ENCODE measurements around the gene ZNF366. TPM values are rescaled to one million over a fixed set of nuclear protein-coding genes. Genes with fewer than 3 reads are reported as not detected.

Gene ZNF366
- polyA plus RNA-seq, 2 of the 4 experiments (the other 2 are of a cell fraction) = not detected

DNA sequence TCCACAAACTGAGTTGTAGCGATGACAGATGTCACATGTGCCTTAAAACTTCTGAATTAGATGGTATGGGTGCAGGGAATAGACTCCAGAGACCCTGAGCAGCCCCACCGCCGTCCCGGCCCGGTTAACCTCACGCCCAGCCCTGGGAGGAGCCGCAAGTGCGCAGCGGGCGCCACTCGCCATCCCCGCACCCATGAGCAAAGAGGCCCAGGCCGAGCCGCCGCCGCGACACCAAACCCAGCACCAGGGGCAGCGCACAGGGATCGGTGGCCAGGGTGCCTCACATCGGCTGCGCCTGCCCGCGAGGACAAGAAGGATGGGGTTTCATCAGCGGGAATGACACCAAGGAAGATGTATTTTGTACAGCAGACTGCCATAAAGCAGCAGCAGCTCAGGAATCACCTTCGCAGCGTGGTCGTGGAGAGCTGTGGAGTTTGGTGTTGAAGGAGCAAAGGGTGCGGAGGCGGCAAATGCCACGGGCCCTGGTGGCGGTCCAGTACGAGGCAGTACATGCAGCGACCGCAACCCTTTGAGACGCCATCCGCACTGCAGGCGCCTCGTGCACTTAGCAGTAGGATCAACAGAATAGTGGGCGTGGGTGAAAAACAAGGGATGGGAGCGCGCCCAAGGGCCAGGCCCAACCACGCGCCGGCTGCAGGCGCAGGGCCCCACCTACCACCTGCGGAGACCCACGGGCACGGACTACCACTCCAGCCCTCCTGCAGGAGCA is 89.7 kb downstream of the ZNF366 start (continued):
- TF ChIP-seq, protein P1, sequence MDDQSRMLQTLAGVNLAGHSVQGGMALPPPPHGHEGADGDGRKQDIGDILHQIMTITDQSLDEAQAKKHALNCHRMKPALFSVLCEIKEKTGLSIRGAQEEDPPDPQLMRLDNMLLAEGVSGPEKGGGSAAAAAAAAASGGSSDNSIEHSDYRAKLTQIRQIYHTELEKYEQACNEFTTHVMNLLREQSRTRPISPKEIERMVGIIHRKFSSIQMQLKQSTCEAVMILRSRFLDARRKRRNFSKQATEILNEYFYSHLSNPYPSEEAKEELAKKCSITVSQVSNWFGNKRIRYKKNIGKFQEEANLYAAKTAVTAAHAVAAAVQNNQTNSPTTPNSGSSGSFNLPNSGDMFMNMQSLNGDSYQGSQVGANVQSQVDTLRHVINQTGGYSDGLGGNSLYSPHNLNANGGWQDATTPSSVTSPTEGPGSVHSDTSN (IDR thresholded peaks at IDR 0.05) = no peak
- no peak for TF ChIP-seq POLR2A (IDR thresholded peaks at IDR 0.05; ENCODE audit: low read length)
- TF ChIP-seq, protein P2, sequence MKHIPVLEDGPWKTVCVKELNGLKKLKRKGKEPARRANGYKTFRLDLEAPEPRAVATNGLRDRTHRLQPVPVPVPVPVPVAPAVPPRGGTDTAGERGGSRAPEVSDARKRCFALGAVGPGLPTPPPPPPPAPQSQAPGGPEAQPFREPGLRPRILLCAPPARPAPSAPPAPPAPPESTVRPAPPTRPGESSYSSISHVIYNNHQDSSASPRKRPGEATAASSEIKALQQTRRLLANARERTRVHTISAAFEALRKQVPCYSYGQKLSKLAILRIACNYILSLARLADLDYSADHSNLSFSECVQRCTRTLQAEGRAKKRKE (CRISPR knock-in tag; IDR thresholded peaks at IDR 0.05; ENCODE audit: low read depth) = no peak
- TF ChIP-seq CHD4 (IDR thresholded peaks at IDR 0.05; ENCODE audit: borderline replicate concordance) = no peak
- no peak for TF ChIP-seq CHD2 (IDR thresholded peaks at IDR 0.05; ENCODE audit: low read length, partially characterized antibody)
- TF ChIP-seq POLR2AphosphoS2 (conservative IDR thresholded peaks at IDR 0.05; ENCODE audit: low read length) = no peak

DNA sequence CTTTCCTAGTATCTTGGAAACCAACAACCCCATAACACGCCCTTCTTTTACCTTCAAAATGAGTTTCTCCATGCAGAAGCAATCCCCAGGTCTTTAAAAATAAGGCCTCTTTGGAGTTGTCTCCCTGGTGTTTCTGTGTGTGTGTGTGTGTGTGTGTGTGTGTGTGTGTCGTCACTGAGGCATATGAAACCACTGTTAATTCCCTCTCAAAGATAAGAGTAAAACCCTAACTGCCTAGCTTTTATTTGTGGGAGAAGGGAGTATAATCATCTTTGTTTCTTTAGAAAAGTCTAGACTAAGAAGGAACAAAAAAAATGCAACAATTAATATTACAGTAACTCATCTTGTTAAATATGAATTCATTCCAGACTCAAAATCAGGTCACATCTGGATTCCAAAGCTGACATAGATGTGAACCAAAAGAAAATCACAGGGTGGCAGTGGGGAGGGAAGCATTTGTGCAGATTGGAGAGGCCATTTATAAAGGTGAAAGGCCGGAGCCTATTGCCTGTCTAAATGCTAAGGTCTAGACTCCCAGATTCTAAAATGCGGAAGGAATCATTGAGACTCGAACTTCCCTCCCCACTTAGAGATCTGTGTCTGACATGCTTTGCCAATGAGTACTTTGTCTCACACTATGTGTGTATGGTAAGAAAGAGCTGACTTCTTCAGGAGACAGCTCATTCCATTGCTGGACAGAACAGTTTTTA is 91.4 kb downstream of the ZNF366 start:
- H3K4me1 ChIP-seq = peaks cover 20% of the 10 kb centered on the region
- ChIA-PET POLR2A (no interaction called here), CTCF (interaction anchor here (0.9 kb wide), 1 partner anchor 49 kb away, joined by 3 read pairs; no protein-coding TSS in a partner anchor)
- 76% methylated on average over 5 of the region's 5 CpGs for WGBS (ENCODE audit: missing lambda C conversion rate)
- H3K4me2 ChIP-seq = no peak overlapping the region
- H3K27ac ChIP-seq = no peak overlapping the region; a peak in 1 of 6 replicates
- ATAC-seq = no peak
- no peak for DNase-seq (ENCODE audit: low read depth in 1 of 2, low spot score in 1 of 2)
- no peak for TF ChIP-seq MYC (IDR thresholded peaks at IDR 0.05; ENCODE audit: borderline replicate concordance, low read length)
- no peak for TF ChIP-seq SMC3 (IDR thresholded peaks at IDR 0.05)
- TF ChIP-seq NFE2L2 (conservative IDR thresholded peaks at IDR 0.05; ENCODE audit: low read length) = no peak
- no peak for TF ChIP-seq HEYL (CRISPR knock-in tag; IDR thresholded peaks at IDR 0.05)
- no peak for TF ChIP-seq POLR2A (IDR thresholded peaks at IDR 0.05; ENCODE audit: low read length)
- no peak for TF ChIP-seq CBX2 (IDR thresholded peaks at IDR 0.05; ENCODE audit: borderline replicate concordance, low read depth)
- no peak for TF ChIP-seq RCOR1 (IDR thresholded peaks at IDR 0.05; ENCODE audit: low read depth, low read length)
- H3K4me3 ChIP-seq = no peak overlapping the region
- FAIRE-seq = no peak
- H3K9me3 ChIP-seq = no peaks in the 10 kb centered on the region

DNA sequence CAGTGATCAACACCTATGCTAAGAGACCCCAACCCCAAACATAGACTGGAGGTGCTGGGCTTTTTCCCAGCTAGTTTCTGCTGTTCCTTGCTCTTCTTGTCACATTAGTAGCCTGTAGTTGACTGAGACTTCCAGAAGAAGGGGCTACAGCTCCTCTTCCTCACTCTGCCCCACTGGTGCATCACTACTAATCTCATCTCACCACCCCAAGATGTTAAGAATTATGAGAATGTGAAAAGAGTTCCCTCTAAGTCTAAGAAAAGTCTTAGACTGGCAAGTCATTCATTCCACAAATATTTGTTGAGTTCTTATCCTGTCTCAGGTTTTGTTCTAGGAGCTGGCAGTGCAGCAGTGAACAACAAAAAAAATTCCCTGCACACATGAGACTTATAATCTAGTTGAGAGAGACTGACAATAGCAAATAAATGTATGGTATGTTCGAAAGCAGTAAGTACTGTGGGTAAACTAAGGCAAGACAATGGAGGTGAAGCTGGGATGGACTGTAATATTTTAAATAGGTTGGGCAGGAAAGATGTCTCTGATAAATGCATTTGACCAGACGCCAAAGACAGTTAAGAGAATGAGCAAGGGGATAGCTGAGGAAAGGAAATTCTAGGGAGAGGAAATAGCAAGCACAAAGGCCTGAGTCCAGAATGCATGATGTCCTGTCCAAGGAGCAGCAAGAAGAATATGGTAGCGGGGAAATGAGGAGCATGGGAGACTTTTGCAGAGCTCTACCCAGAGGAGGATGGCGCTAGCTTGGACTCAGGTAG is 94.7 kb downstream of the ZNF366 start:
- H3K9me3 ChIP-seq = no peaks in the 10 kb centered on the region
- peaks cover 36% of the 10 kb centered on the region for H3K4me1 ChIP-seq
- H3K4me2 ChIP-seq = peak overlapping the region; percentile 51; the same call in 2 of the 3 replicates
- DNase-seq (ENCODE audit: low read depth in 1 of 2, low spot score in 1 of 2) (no peak), FAIRE-seq (no peak), ATAC-seq (peak; percentile 37 to 73; a peak in 4 of 6 replicates)
- POLR2A ChIA-PET = no interaction called here
- no peak overlapping the region for H3K4me3 ChIP-seq
- peak overlapping the region; percentile 54 to 79 for H3K27ac ChIP-seq
- CTCF ChIA-PET = interaction anchor here (0.7 to 2.5 kb wide), 14 partner anchors 9 to 417 kb away, joined by 3 to 10 read pairs (median 3); no protein-coding TSS in a partner anchor
- TF ChIP-seq NFE2L2 (conservative IDR thresholded peaks at IDR 0.05; ENCODE audit: low read length) (no peak), RAD21 (conservative IDR thresholded peaks at IDR 0.05 in 1 of 2, IDR thresholded peaks at IDR 0.05 in 1 of 2) (peak; percentile 44 to 45; a peak in 4 of 5 replicates), CBX2 (IDR thresholded peaks at IDR 0.05; ENCODE audit: borderline replicate concordance, low read depth) (no peak), FOSB (CRISPR knock-in tag; IDR thresholded peaks at IDR 0.05) (no peak), SMC3 (IDR thresholded peaks at IDR 0.05) (peak; percentile 29; the same call in 1 of the 3 replicates)
- TF ChIP-seq, protein P3, sequence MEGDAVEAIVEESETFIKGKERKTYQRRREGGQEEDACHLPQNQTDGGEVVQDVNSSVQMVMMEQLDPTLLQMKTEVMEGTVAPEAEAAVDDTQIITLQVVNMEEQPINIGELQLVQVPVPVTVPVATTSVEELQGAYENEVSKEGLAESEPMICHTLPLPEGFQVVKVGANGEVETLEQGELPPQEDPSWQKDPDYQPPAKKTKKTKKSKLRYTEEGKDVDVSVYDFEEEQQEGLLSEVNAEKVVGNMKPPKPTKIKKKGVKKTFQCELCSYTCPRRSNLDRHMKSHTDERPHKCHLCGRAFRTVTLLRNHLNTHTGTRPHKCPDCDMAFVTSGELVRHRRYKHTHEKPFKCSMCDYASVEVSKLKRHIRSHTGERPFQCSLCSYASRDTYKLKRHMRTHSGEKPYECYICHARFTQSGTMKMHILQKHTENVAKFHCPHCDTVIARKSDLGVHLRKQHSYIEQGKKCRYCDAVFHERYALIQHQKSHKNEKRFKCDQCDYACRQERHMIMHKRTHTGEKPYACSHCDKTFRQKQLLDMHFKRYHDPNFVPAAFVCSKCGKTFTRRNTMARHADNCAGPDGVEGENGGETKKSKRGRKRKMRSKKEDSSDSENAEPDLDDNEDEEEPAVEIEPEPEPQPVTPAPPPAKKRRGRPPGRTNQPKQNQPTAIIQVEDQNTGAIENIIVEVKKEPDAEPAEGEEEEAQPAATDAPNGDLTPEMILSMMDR (IDR thresholded peaks at IDR 0.05) = peak; percentile 18; the same call in 2 of the 3 replicates
- 54% methylated on average over 4 of the region's 4 CpGs for WGBS (ENCODE audit: missing lambda C conversion rate)

Data from A549 (cell line).